GM19239 (cell line): ENCODE data around the gene FAM221B.

Experiments used
- DNase-seq: peaks from one replicate; pipeline ENCODE4 v3.0.0; 2011; ENCODE audit warnings: low spot score; ENCODE audit not compliant: insufficient read length
- FAIRE-seq: peaks from 2 replicates; lab custom pipeline; 2011; peaks lifted over from hg19 to GRCh38; lab: Jason Lieb, UNC

The FAM221B gene

GRCh38 chr9:35795695-35796094, 32.8 kb downstream of the FAM221B start:
- FAIRE-seq (no peak), DNase-seq (no peak)

GRCh38 chr9:35793461-35793860, 35.1 kb downstream of the FAM221B start:
- FAIRE-seq (no peak), DNase-seq (no peak)

- DNase-seq (no peak), FAIRE-seq (no peak)
These were observed 35.7 kb downstream of the FAM221B start for GRCh38 chr9:35792826-35793225.

GRCh38 chr9:35792024-35792813, 36.3 kb downstream of the FAM221B start:
- DNase-seq (no peak), FAIRE-seq (no peak)

GRCh38 chr9:35791297-35791921, 37.1 kb downstream of the FAM221B start, which contains the start of gene NPR2:
Gene NPR2 (plus strand): TSS chr9:35791591. CDS start chr9:35792409, 818 bp downstream.
- DNase-seq (no peak), FAIRE-seq (no peak)

- FAIRE-seq = peak; percentile 78
- peak; percentile 92 for DNase-seq
These were observed 37.9 kb downstream of the FAM221B start for GRCh38 chr9:35790385-35791296.

GRCh38 chr9:35790025-35790384, 38.5 kb downstream of the FAM221B start:
- FAIRE-seq (no peak), DNase-seq (no peak)

- no peak for DNase-seq
- no peak for FAIRE-seq
These were observed 39.0 kb downstream of the FAM221B start for GRCh38 chr9:35789541-35789940.

- DNase-seq (no peak), FAIRE-seq (no peak)
These were observed 45.1 kb downstream of the FAM221B start for GRCh38 chr9:35783418-35783817.

- no peak for FAIRE-seq
- DNase-seq = no peak
These were observed 47.5 kb downstream of the FAM221B start for GRCh38 chr9:35781066-35781465.

- no peak for FAIRE-seq
These were observed 50.0 kb downstream of the FAM221B start for GRCh38 chr9:35778496-35778895.

GRCh38 chr9:35776018-35776417, 52.5 kb downstream of the FAM221B start:
- FAIRE-seq = no peak
- no peak for DNase-seq

More at GRCh38 chr9:35778496-35778895, 50.0 kb downstream of the FAM221B start:
- DNase-seq = no peak

GRCh38 chr9:35774907-35775635, 53.5 kb downstream of the FAM221B start:
- no peak for DNase-seq
- no peak for FAIRE-seq

GRCh38 chr9:35771943-35772342, 56.6 kb downstream of the FAM221B start:
- FAIRE-seq (no peak), DNase-seq (no peak)

GRCh38 chr9:35771534-35771933, 57.0 kb downstream of the FAM221B start:
- FAIRE-seq (no peak), DNase-seq (no peak)

GRCh38 chr9:35771075-35771433, 57.5 kb downstream of the FAM221B start:
- DNase-seq (no peak), FAIRE-seq (no peak)

- no peak for FAIRE-seq
- DNase-seq = no peak
These were observed 58.8 kb downstream of the FAM221B start for GRCh38 chr9:35769763-35770162.

- DNase-seq (no peak), FAIRE-seq (no peak)
These were observed 61.1 kb downstream of the FAM221B start for GRCh38 chr9:35767458-35767857.

- no peak for DNase-seq
- FAIRE-seq = no peak
These were observed 61.5 kb downstream of the FAM221B start for GRCh38 chr9:35766997-35767396.
